ENCODE data around the gene GRK1.
A peak's percentile ranks its signal among the peaks of the same experiment; 100 is the strongest.

GRK1 gene

DNA sequence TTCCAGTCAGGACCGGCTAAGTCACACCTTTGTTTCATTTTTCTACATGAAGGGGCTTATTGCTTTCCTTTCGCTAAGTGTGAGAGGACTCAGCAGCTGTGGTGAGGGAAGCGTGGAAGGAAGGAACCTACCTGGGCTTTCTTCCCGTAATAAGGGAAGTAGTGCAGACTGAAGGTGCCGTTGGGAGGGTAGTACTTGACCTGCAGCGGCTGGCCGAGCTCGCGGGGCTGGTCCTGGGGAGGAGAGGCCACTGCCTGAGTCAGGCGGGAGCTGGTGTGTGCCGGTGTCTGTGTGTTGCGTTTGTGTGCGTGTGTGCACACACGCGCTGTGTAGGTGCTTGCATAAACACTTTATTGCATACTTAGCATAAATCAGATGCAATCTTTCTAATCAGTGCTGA is 16.7 kb upstream of the GRK1 start:
- no peak for DNase-seq (ENCODE audit: low spot score)

DNA sequence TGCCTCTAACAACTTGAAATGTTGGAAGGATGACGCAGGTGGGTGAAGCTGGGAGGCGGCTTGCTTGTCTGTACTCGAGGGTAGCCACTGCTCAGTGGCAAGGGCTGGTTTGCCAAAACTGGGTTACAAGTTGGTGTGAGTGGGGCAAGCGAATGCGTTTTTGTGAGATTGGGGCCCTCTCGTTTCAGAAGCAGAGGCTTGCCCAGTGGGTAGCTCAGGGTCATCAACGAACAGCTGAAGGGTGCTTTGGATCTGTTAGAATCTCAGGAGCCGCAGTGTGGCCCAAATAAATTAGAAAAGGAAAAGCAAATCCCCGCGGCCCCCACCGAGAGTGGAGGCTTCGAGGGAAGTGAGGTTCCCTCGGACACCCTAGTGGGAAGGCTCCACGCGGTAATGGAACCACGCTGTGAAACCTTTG is 16.3 kb upstream of the GRK1 start:
- DNase-seq (ENCODE audit: low spot score), result no peak

DNA sequence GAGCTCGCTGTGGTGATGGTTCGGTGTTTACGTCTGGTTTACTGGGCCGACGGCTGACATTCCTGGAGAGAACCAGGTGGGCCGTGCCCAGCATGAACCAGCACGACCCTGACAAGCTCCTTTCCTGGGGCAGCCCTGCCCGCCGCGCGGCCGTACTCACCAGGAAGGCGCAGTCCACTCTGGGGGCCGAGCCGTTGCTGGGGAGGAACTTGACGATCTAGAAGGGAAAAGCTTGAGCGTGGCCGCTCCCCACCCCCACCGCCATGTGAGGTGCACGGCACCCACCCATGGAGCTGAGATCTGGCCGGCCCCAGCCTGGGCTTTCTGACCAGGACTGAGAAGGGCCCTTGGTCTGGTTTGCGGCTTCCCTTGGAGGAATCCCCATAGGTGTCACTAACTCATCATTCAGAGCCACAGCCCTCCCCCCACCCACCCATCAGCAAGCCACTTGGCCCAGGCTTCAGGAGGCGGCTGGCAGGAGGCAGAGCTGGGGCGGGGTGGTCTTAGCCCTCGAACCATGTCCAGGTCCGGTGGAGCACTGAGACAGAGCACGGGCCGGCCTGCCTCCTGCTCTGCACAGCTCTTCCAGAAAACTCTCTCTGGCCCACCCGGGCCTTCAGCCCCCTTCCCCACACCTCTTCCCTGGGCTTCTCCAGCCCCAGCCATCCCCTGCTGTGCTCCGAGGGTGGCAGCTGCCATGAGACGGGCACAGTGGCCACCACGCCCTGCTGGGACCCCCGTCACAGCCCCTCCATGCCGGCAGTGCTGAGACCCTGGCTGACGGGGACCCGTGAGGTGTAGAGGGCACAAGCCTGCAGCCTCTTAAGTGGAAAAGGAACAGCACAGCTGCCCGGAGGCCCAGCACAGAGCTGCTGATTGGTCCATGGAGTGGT is 15.3 kb upstream of the GRK1 start:
- DNase-seq (ENCODE audit: low spot score), result no peak

DNA sequence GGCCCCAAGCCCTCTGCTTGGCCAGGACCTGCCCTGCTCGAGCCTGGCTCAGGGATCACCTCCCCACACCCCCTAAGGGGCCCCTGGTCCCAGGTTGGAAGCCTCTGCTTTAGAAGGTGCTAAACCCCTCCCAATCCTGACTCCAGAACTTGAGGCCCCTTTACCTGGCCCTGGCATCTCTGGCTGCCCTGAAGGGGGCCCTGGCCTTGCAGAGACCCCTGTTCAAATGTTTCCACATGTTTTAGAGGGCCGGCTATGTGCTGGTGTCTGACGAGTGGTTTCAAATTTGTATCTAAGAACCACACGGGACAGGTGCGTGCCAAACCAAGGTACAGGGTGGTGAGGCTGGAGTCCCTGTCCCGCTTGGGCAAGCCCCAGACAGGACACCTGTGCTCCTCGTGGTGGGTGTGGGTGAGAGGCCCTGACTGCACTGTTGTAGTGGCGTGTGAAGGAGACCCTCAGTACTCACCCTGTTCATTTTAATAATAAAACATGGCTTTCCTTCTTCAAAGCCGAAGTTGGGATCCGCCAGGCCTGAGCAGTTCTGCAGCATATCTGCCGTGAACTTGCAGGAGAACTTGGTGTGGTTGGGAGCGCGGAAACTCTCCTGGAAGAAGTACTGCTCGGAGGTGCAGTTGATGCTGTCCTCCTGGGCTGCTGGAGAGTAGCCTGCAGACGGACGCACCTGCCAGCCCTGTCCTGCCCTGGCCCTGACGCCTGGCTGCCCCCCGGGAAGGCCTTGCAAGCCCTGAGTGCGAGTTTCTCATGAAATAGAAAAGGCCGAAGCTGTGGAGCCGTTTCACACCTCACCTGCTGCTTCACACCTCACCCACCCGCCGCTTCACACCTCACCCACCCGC is 14.4 kb upstream of the GRK1 start:
- no peak for DNase-seq (ENCODE audit: low spot score)

DNA sequence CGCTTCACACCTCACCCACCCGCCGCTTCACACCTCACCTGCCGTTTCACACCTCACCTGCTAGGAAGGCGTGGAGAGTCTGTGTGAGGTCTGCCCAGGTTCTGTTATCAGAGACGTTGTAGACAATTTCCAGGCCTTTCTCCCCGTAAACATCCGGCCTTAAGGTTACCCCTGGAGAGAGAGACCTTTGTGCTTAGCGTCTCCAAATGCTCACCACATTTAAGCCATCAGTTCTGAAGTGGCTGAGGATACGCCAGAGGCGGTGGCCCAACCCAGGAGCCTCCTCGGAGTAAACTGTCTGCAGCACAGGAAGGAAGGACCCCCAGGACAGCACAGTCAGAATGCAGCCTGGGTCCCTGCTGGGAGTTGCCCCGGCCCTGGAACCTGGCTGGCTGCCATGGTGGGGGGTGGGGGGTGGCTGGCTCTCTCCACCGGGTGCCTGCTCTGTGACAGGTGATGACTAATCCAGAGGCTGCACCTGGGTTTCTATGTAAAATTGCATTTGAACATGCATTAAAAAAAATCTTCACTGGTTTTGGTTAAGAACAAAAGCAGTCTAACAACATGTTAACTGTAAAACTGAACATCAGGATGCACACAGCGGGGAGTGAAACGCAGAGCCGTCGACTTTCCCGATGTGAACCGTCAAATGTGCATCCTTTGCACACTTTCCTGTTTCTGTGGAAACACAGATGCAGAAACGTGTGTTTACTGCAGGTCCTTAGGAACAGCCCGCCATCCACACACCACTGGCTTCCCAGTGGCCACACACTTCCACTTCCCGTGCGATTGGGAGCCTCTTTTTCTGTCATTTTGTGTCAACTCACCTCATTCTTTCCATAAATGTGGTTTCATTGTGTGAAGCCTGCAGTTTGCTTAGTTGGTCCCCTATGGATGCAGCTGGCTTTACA is 13.5 kb upstream of the GRK1 start:
- no peak for DNase-seq (ENCODE audit: low spot score)

DNA sequence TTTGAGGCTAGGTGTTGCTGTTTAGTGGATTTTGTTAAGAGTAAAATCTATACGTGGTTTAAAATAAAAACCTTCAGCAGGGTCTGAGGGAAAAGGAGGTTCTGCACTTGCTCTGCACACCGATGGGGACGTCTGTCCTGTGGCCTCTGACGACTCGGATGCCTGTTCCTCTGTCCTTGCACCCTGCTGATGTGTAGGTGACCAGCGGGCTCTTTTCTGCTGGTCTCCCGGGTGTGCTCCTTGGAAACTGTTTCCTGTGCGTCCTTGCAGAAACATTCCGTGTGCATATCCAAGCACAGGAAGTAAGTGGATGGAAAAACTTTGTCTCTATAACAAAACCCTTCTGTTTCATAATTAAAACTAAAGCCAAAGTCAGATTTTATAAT is 12.9 kb upstream of the GRK1 start:
- DNase-seq (ENCODE audit: low spot score), result peak; percentile 33

DNA sequence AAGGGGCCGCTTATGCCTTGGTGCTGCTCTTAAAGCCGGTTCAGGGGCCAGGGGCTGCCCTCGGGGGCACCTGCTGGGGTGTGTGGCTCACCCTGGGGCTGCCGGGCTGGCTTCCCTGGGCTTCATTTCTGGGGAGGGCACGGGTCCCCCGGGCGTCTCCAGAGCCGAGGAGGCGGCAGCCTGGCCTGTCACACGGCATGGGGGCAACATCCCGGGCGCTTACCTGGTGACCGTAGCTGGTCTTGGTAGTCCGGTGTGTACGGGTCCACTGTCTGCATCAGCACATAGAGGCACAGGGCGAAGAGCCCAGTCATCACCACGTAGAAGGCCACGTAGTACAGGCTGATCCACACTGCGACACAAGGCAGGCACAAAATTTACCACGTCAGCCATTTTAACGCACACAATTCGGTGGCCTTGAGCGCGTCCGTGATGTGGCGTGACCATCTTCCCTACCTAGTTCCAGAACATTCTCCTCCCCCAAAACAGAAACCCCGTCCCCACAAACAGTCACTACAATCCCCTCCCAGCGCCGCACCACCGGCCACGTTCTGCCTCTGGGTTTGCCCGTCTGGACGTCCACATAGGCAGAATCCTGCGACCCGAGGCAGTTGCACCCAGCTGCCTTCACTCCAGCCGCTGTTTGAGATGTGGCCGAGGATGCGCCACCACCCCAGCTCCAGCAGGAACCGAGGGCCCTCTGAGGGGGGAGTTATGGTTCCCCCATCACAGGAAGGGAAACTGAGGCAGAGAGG is 12.3 kb upstream of the GRK1 start:
- no peak for DNase-seq (ENCODE audit: low spot score)

DNA sequence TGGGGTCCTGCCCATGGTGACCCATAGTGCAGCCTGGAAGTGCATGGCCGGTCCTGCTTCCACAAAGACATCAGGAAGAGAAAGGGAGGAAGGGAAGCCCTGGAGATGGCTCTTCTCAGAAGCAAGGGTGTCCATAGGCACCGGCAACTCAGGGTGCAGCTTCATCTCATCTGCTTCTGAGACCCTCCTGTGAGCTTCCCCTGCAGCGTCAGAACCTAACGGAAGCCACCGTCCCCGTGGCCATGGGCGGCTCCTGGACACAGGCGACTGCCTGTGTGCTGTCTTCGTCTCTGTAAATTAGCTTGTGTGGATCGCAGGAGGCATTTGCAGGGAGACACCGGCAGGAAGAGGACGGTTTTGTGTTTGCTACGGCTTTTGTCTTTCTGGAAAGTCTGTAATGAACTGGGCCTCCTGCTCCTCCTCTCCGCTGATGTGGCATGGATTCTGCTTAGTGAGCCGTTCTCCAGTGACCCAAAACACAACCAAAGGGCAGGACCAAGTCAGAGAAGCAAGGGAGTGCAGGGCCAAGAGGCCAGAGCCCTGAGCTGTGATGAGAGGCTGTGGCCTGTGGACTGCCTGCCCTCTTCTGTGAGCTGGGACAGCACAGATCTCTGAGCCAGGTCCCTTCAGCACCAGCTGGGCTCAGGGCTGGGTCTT is 11.5 kb upstream of the GRK1 start:
- no peak for DNase-seq (ENCODE audit: low spot score)

DNA sequence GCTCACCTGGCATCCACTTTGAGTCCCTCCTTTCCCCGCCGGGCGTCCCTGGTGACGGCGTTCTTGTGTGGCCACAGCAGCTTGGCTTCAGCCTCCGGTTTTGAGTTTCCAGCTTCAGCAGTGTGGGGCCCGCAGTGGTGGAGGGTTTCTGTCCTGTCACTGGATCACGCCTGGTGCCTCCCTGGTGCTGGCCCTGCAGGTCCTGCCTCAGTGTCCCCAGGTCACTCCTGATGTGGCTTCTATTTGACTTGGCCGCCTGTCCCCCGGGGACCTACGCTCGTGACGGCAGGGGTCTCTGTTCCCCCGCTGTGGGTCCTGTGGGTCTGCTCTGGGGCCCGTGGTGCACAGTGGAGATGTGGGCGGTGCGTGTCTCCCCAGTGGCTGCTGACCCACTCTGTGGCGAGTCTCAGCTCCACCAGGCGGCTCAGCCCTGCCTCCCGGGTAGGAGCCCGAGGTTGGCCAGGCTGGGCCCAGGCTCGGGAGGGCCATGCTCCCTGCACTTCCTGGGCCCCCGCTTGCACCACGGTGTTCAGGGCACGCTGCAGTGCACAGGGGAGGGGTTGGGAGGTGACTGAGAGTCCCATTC is 10.9 kb upstream of the GRK1 start:
- DNase-seq (ENCODE audit: low spot score), result no peak

DNA sequence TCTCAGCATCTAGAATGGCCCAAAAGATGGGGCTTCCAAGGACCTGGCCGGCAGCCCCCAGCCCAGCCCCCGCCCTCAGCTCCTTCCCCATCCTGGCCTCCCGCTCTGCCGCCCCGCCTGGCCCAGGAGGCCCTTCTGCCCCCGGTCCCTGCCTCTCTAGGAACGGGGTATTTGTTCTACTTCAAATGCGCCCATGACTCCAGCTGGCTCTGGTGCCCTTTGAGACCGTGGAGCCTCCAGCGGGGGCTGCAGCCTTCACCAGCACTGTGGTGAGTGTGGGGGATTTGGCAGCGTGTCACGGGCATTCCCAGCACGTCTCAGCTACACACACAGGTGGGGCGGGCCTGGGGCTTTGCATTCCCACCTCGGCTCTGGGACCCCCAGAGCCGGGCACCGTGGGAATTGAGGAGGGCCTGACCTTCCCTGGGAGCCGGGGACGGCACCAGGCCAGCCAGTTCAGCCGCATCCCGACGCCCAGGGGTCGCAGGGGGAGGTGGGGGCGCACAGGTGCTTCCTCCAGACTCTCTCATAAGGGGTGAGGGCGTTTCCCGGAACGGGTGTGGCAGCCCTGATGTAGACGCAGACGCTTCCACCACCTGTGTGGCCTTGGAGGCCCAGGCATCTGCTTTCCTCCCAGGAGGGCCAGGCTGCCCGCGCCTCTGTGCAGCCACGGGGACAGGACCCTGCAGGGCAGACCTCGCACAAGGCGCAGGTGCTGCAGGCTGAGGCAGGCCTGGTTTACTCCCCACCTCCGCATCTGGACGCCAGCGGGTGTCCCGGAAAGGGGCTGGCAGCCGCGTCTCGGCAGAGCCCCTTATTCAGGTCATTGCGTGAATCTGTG is 10.0 kb upstream of the GRK1 start:
- DNase-seq (ENCODE audit: low spot score), result no peak

DNA sequence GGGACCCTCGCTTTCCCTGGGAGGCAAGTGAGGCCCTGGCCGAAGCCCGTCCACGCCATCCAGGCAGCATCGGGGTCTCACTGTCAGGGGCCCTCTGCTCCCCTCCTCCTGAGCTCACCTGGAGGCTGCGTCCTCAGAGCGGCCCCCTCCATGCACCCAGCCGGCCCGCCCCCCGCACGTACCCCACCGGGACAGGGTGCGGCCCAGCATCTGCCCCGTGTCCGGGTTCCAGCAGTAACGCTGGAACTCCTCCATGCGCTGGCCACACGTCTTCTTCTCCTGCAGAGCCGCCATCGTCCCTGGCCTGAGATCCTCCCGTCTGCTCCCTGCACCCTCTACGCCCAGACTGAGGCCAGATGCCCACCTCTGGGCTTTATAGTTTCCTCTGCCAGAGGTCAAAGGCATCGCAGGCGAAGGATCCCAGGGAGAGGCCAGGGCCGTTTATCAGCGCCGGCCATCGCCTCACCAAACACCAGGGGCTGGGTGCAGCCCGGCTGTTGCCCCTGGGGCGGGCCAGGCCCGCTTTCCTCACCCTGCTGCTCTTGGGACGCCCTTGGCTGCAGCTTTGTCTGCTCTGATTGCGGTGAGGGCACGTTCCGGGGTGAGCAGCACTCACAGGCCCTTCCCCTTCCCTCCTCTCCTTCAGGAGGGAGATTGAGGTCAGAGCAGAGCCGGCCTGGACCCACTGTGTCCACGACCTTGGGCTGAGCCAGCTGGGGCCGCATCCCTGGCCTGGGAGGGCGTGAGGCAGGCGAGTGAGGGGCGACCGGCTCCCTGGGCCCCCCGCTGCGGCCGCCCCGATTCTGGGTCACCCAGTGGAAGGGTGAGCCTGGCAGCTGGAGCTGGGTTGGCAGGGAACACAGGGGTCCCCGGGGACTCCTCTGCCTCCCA is 8.9 kb upstream of the GRK1 start, which contains the start of gene ATP4B:
ATP4B (minus strand) TSS at position 348 of the 891 bp plus-strand sequence; CDS start at position 294, 54 bp downstream.
- DNase-seq (ENCODE audit: low spot score), result no peak

DNA sequence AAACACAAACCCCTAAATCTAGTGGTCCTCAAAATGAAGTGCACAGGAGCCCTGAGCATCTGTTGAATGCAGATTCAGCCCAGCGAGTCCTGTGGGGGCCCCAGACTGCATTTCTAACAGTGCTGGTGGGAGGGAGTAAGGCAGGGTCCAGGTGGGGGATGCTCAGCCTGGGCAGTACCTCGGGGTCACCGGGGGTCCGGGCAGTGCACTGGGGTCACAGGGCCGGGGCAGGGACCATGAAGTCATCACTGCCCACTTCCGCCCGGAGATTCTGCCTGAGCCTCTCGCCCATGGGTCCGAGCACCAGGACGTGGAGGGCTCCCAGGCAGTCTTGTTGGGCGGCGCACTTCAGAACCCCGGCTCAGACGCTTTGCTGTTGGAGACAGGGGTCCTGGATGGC is 8.2 kb upstream of the GRK1 start:
- no peak for DNase-seq (ENCODE audit: low spot score)

DNA sequence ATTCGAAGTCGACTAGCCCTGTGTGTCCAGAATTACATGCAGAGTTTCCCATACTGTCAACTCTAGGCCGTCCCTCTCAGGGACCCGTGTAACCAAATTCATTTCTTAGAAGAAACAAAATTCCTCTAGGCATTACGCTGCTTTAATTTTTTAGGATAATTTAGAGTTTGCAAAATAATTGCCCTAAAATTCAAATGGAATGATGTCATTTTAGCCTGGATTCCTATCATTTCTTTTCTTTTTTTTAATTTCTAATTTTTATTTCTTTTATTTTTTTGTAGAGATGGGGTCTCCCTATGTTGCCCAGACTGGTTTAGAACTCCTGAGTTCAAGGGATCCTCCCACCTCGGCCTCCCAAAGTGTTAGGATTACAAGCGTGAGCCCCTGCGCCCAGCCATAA is 7.7 kb upstream of the GRK1 start:
- DNase-seq (ENCODE audit: low spot score), result no peak

DNA sequence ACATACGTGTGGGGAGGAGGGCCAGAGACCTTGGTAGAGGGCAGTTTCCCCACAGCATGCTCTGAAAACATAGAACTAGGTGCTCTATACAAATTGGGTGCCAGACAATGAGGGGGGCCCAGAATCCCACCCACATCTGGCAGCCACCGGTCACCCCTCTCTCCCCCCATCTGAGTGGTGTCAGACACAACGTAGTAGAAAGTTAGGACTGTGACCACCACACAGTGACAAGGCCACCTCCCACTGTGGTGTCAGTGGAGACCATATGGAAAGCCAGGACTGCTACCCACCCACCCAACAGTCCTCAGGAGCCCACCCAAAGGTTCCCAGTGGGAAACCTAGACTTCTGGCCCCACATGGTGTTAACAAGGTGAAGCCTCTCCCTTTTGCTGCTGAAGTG is 7.0 kb upstream of the GRK1 start:
- no peak for DNase-seq (ENCODE audit: low spot score)

DNA sequence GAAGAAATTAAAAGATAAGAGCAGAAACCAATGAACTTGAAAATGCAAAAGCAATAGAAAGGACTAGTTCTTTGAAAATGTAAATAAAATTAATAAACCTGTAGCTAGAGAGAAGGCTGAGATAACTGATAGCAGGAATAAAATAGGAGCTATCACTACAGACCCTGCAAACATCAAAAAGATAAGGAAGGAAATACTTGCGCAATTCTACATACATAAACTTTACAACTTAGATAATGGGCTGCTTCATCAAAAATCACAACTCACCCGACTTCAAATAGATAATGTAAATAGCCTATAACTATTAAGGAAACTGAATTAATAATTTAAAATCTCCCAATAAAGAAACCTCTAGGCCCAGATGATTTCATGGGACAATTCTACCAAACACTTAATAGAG is 5.5 kb upstream of the GRK1 start:
- DNase-seq (ENCODE audit: low spot score), result no peak

DNA sequence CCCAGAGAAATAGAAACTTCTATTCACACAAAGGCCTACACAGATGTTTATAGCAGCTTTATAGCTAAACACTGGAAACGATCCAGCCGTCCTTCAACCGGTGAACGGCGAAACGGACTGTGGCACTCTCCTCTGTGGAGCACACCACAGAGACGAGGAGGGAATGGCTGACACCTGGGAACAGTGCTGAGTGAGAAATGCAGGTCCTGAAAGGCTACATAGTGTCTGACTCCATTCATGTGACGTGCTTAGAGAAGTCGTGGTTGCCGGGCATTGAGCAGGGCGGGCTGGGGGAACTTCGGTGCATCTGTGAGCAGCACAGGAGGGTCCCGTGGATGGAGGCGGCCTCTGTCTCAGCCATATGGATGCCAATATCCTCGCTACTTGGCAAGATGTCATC is 3.1 kb upstream of the GRK1 start:
- DNase-seq (ENCODE audit: low spot score), result no peak

DNA sequence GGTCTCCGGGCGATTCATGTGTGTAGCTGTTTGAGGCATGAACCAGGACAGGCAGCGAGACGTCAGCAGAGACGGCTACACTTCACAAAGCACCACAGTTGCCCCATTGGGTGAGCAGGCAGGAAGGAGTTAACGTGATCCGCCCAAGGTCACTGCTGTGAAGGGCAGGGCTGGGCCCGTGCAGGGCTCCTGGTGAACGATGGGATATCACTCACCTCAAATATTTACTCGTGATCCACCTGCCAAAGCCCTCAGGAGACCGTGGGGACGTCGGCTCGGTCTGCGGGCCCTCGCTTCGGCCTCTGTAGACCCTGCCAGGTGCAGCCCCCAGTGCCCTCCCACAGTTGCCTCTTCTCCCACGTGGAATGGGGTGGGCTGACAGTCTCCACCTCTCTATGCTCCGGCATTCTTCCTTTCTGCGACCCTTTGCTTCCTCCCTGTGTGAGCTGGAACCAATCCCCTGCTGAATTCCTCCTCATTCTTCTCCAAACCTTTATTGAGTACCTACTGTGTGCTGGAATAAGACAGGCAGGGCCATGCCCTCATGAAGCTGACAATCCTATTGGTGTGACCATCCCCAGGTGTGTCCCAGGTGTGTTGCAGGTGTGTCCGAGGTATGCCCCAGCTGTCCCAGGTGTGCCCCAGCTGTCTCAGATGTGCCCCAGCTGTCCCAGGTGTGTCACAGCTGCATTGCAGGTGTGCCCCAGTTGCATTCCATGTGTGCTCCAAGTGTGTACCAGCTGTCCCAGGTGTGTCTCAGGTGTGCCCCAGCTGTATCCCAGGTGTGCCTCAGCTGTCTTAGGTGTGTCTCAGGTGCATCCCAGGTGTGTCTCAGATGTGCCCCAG is 2.0 kb upstream of the GRK1 start:
- DNase-seq (ENCODE audit: low spot score), result no peak
